A673 (cell line): ENCODE measurements around the gene AIM2. TPM values are rescaled to one million over a fixed set of nuclear protein-coding genes. Genes with fewer than 3 reads are reported as not detected.

ENCODE experiments used
- BruUV-seq: library from RNA; stranded (reverse); fragments of 400-500 nt; replicated peaks from 2 replicates; lab custom pipeline; 2021; lab: Mats Ljungman, UMichigan
- CTCF ChIA-PET: fragments of 300-600 bp; sonication (Branson Sonifier 250); formaldehyde crosslinking; loops from one replicate; lab custom pipeline; 2022; ENCODE audit warnings: antibody characterized with exemption; lab: Charles Lee
- POLR2A ChIA-PET: fragments of 300-600 bp; sonication (Branson Sonifier 250); formaldehyde crosslinking; loops from one replicate; lab custom pipeline; 2022; ENCODE audit warnings: antibody characterized with exemption; ENCODE audit not compliant: low non-redundant PET; lab: Charles Lee
- DNase-seq: peaks from one replicate; pipeline ENCODE4 v3.0.0-alpha.2; 2015; ENCODE audit warnings: low spot score
- H3K27ac ChIP-seq: fragments of 200-600 bp; sonication (generic); 2 replicates; pipeline ENCODE4 v1.5.1; 2016; ENCODE audit warnings: mixed run types, low read depth, mild to moderate bottlenecking, mixed read lengths, antibody characterized with exemption, low read length; ENCODE audit not compliant: poor library complexity, severe bottlenecking
- H3K27me3 ChIP-seq: fragments of 200-600 bp; sonication (generic); replicated peaks from 2 replicates; pipeline ENCODE4 v1.6.1; 2017; ENCODE audit warnings: mixed run types, low read depth, mild to moderate bottlenecking, mixed read lengths, antibody characterized with exemption, low read length; ENCODE audit not compliant: insufficient read depth, poor library complexity
- H3K36me3 ChIP-seq: fragments of 200-600 bp; sonication (generic); 2 replicates; pipeline ENCODE4 v1.6.1; 2016; ENCODE audit warnings: mixed run types, mild to moderate bottlenecking, mixed read lengths, antibody characterized with exemption, low read length; ENCODE audit not compliant: insufficient read depth, poor library complexity, severe bottlenecking
- H3K4me1 ChIP-seq: fragments of 200-600 bp; sonication (generic); 2 replicates; pipeline ENCODE4 v1.6.1; 2017; ENCODE audit warnings: mixed run types, mild to moderate bottlenecking, mixed read lengths, antibody characterized with exemption, low read length; ENCODE audit not compliant: insufficient read depth, poor library complexity, severe bottlenecking
- H3K4me3 ChIP-seq: fragments of 200-600 bp; sonication (generic); 2 replicates; pipeline ENCODE4 v1.5.1; 2016; ENCODE audit warnings: low read depth, mixed run types, mild to moderate bottlenecking, mixed read lengths, low read length; ENCODE audit not compliant: poor library complexity, severe bottlenecking
- H3K9me3 ChIP-seq: fragments of 200-600 bp; sonication (generic); 2 replicates; pipeline ENCODE4 v1.6.1; 2016; ENCODE audit warnings: mixed run types, low read depth, mild to moderate bottlenecking, mixed read lengths, antibody characterized with exemption, low read length; ENCODE audit not compliant: poor library complexity, severe bottlenecking
- CTCF ChIP-seq: fragments of 300-800, 200-600 bp; sonication (generic); conservative IDR thresholded peaks from 2 replicates; pipeline ENCODE4 v1.5.1; 2017; ENCODE audit warnings: low read depth, mild to moderate bottlenecking, antibody characterized with exemption, low read length, moderate library complexity, mixed read lengths
- EZH2 ChIP-seq: fragments of 200-600 bp; sonication (generic); IDR thresholded peaks from 2 replicates; pipeline ENCODE4 v1.6.1; 2017; ENCODE audit warnings: borderline replicate concordance, low read depth, mild to moderate bottlenecking, mixed read lengths, antibody characterized with exemption, low read length; ENCODE audit not compliant: poor library complexity, severe bottlenecking
- intact Hi-C: fragments of 100-400 bp; cut with micrococcal nuclease; formaldehyde crosslinking; loops from one replicate; pipeline ENCODE4 v1.10.0; 2022; ENCODE audit not compliant: unreplicated experiment
- total RNA-seq: library from RNA; stranded (reverse); gene quantifications from 2 replicates; pipeline ENCODE4 v1.2.3, GENCODE V29; 2021

AIM2 gene
- total RNA-seq, 1 experiment from 2014 or later = not detected

DNA sequence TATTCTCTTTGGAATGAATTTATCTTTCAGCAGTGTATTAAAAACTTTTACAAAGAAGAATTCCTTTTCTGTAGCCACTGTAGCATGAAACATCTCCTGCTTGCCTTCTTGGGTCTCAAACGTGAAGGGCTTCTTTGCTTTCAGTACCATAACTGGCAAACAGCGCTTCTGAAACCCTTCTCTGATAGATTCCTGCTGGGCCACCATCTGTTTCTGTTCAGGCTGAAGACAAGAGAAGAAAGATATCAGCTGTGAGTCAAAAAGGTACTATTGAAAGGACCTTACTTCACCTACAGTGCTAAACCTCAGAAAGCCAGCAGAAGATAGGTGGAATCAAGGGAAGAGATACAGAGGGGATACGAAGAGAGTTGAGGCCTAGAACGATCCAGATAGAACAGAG, 10.5 kb downstream of the AIM2 start:
- BruUV-seq = no TSS peak
- no peak for DNase-seq
- Histone ChIP-seq H3K27me3 (peaks cover 32% of the 10 kb centered on the region), H3K27ac (no peak overlapping the region), H3K9me3 (no peaks in the 10 kb centered on the region), H3K4me3 (no peak overlapping the region), H3K36me3 (no peaks in the 10 kb centered on the region), H3K4me1 (no peaks in the 10 kb centered on the region)
- no peak for TF ChIP-seq CTCF
- ChIA-PET POLR2A (no interaction called here), CTCF (no interaction called here)
- intact Hi-C loops = loop anchor here (5.0 kb wide), 1 partner anchor 864 kb away; no protein-coding TSS in a partner anchor

GRCh38 chr1:159065106-159065505, 11.5 kb downstream of the AIM2 start:
- POLR2A ChIA-PET = no interaction called here

DNA sequence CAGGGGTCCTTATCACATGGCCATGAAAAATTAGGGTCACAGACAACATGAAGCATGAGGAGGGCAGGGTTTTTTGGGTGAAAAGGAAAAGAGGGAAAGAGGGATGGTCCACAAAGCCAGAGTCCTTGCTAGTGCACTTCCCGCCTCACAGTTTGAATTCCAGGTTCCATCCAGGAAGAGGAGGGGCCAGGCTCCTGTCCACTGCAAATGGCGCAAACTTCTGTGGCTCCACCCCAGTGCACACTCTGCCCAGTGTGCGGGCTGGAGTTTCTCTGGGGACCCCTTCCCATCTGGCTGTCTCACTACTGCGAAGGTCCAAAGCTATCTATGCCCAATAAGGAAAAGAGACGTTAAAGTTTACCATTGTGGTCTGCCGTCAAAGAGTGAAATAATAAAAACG, 17.8 kb downstream of the AIM2 start:
- peaks cover 28% of the 10 kb centered on the region for H3K4me1 ChIP-seq
- H3K27ac ChIP-seq = no peak overlapping the region
- no peaks in the 10 kb centered on the region for H3K9me3 ChIP-seq
- no peak for TF ChIP-seq CTCF
- no peak for TF ChIP-seq EZH2
- peaks cover 11% of the 10 kb centered on the region for H3K36me3 ChIP-seq
- intact Hi-C loops = loop anchor here (5.0 kb wide), 1 partner anchor 46 kb away; no protein-coding TSS in a partner anchor
- DNase-seq = no peak
- H3K4me3 ChIP-seq = no peak overlapping the region
- CTCF ChIA-PET = no interaction called here
- POLR2A ChIA-PET = no interaction called here
- H3K27me3 ChIP-seq = peaks cover 44% of the 10 kb centered on the region
- no TSS peak for BruUV-seq

More at GRCh38 chr1:159065106-159065505, 11.5 kb downstream of the AIM2 start:
- intact Hi-C loops = loop anchor here (5.0 kb wide), 1 partner anchor 863 kb away; no protein-coding TSS in a partner anchor
- DNase-seq = no peak
- CTCF ChIA-PET = no interaction called here
- Histone ChIP-seq H3K9me3 (no peaks in the 10 kb centered on the region), H3K4me1 (no peaks in the 10 kb centered on the region), H3K4me3 (no peak overlapping the region), H3K27ac (no peak overlapping the region), H3K27me3 (peaks cover 42% of the 10 kb centered on the region), H3K36me3 (no peaks in the 10 kb centered on the region)
- TF ChIP-seq CTCF (no peak), EZH2 (no peak)
- BruUV-seq = no TSS peak
